ENCODE measurements around the gene TYR. TPM values are rescaled to one million over a fixed set of nuclear protein-coding genes. Genes with fewer than 3 reads are reported as not detected.
"Not testable (repeated sequence)": the region's sequence is repeated elsewhere in the genome, so short reads cannot be mapped to it uniquely, and the experiment has no call there.

TYR gene
- total RNA-seq, 4 donors from 2014 or later, result not detected

- no peak for TF ChIP-seq CTCF (IDR thresholded peaks at IDR 0.05)
- TF ChIP-seq EP300 (IDR thresholded peaks at IDR 0.05), result no peak
- no peak for TF ChIP-seq POLR2AphosphoS5 (IDR thresholded peaks at IDR 0.05)
- TF ChIP-seq POLR2A (IDR thresholded peaks at IDR 0.05), result no peak
- H3K27me3 ChIP-seq, result no peaks in the 10 kb centered on the region
- no peak for ATAC-seq
- WGBS, 2 donors (ENCODE audit: low coverage in 1 of 2), result 22 to 36% methylated on average over 6 to 9 of the region's 18 CpGs
- H3K4me1 ChIP-seq, result no peaks in the 10 kb centered on the region
- no peaks in the 10 kb centered on the region for H3K36me3 ChIP-seq
- H3K27ac ChIP-seq, result no peak overlapping the region
- no peak overlapping the region for H3K4me3 ChIP-seq
- no peaks in the 10 kb centered on the region for H3K9me3 ChIP-seq
Measured at GRCh38 chr11:89293965-89294679, 116.4 kb downstream of the TYR start.

- H3K36me3 ChIP-seq, H3K27me3 ChIP-seq, H3K4me3 ChIP-seq, ATAC-seq, H3K27ac ChIP-seq, H3K4me1 ChIP-seq, H3K9me3 ChIP-seq: not testable (repeated sequence)
- WGBS, 2 donors (ENCODE audit: low coverage in 1 of 2), result 100% methylated on average over 2 to 6 of the region's 7 CpGs
Measured at GRCh38 chr11:89295023-89295422, 117.3 kb downstream of the TYR start.

GRCh38 chr11:89303029-89303428 is 125.4 kb downstream of the TYR start:
- H3K9me3 ChIP-seq, H3K4me3 ChIP-seq, H3K27me3 ChIP-seq, ATAC-seq, H3K36me3 ChIP-seq, H3K27ac ChIP-seq, H3K4me1 ChIP-seq: not testable (repeated sequence)
- WGBS, 2 donors (ENCODE audit: low coverage in 1 of 2), result 71% methylated on average over 1 of the region's 1 CpG; no CpG with 5 or more reads in 1 of the 2 donors

GRCh38 chr11:89308272-89308671 is 130.6 kb downstream of the TYR start:
- H3K9me3 ChIP-seq, H3K27me3 ChIP-seq, H3K4me3 ChIP-seq, H3K4me1 ChIP-seq, ATAC-seq, H3K36me3 ChIP-seq, H3K27ac ChIP-seq: not testable (repeated sequence)
- 82 to 100% methylated on average over 1 of the region's 1 CpG for WGBS, 2 donors (ENCODE audit: low coverage in 1 of 2)

GRCh38 chr11:89309321-89309985 is 131.8 kb downstream of the TYR start:
- H3K4me3 ChIP-seq, H3K36me3 ChIP-seq, H3K27me3 ChIP-seq, H3K27ac ChIP-seq, H3K4me1 ChIP-seq, ATAC-seq, H3K9me3 ChIP-seq: not testable (repeated sequence)
- WGBS, 2 donors (ENCODE audit: low coverage in 1 of 2), result 53 to 62% methylated on average over 2 of the region's 3 CpGs

- H3K4me3 ChIP-seq, ATAC-seq, H3K27ac ChIP-seq, H3K36me3 ChIP-seq, H3K27me3 ChIP-seq, H3K4me1 ChIP-seq, H3K9me3 ChIP-seq: not testable (repeated sequence)
- 69 to 81% methylated on average over 3 of the region's 3 CpGs for WGBS, 2 donors (ENCODE audit: low coverage in 1 of 2)
Measured at GRCh38 chr11:89310607-89311006, 132.9 kb downstream of the TYR start.

GRCh38 chr11:89321401-89321800 is 143.7 kb downstream of the TYR start:
- no peak overlapping the region for H3K4me3 ChIP-seq
- no peak for ATAC-seq
- TF ChIP-seq CTCF (IDR thresholded peaks at IDR 0.05) (no peak), POLR2AphosphoS5 (IDR thresholded peaks at IDR 0.05) (no peak), EP300 (IDR thresholded peaks at IDR 0.05) (no peak), POLR2A (IDR thresholded peaks at IDR 0.05) (no peak)

More at GRCh38 chr11:89321401-89321800, 143.7 kb downstream of the TYR start:
- no peaks in the 10 kb centered on the region for H3K27me3 ChIP-seq
- no peaks in the 10 kb centered on the region for H3K9me3 ChIP-seq
- H3K36me3 ChIP-seq, result no peaks in the 10 kb centered on the region
- H3K4me1 ChIP-seq, result no peaks in the 10 kb centered on the region
- no peak overlapping the region for H3K27ac ChIP-seq
- 76 to 100% methylated on average over 2 of the region's 2 CpGs for WGBS, 2 donors (ENCODE audit: low coverage in 1 of 2)
